ENCODE measurements around the gene DIAPH3.

The DIAPH3 gene

GRCh38 chr13:59674616-59675015, 489.1 kb downstream of the DIAPH3 start:
- DNase-seq (ENCODE audit: low spot score), result no peak

GRCh38 chr13:59673286-59673685, 490.4 kb downstream of the DIAPH3 start:
- no peak for DNase-seq (ENCODE audit: low spot score)

GRCh38 chr13:59672445-59672844, 491.3 kb downstream of the DIAPH3 start:
- DNase-seq (ENCODE audit: low spot score), result no peak

DNA sequence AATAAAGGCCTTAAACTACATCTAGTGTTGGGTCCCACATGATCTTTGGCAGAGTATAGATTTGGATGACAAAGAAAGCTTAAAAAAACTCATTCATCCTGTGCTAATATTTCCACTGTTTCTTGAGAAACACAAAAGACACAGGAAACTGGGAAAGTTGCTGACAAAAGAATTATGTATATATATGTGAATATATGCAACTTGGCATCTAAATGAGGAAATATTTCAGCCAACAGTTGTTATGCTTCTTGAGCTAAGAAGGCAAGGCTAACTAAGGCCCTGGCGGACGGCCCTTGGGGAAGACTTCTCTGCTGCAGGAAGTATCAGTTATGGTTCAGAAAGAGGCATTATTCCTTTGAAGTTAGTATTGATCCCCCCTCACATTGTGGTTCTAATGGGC, 491.8 kb downstream of the DIAPH3 start:
- DNase-seq (ENCODE audit: low spot score), result no peak

DNA sequence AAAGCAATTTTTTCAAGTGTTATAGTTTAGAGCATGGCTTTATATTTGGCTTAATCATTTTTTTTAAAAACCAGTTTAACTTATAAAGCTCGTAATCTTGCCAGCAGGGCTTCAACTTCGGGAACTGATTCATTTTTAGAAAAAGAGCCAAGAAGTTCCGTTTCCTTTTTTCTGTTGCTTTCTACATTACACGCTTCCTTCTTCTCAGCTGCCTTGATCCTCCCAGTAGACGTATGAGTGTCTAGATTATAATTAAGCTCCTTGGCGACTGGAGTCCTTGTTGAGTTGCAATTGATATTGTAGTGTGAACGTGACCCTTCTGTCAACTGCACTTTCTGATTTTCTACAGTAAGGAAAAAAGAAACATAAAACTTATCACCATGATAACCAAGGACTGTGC, 497.2 kb downstream of the DIAPH3 start:
- DNase-seq (ENCODE audit: low spot score), result no peak

DNA sequence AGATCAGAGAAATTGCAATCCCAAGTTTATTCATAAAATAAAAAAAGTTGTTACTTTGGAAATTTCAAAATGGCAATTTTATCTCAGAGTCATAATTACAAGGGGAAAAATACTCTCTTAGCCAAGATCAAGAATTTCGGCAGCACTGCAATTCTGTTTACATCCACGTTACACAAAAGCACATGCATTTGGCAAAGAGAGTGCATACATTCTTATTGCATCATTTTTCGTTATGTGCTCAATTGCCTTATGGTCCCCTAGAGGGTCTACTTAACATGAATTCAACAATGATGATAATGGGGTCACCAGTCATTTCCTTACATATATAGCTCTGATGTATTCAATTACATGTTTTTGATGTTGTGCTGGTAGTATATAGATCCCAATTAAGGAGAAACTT, 498.0 kb downstream of the DIAPH3 start:
- DNase-seq (ENCODE audit: low spot score), result no peak

DNA sequence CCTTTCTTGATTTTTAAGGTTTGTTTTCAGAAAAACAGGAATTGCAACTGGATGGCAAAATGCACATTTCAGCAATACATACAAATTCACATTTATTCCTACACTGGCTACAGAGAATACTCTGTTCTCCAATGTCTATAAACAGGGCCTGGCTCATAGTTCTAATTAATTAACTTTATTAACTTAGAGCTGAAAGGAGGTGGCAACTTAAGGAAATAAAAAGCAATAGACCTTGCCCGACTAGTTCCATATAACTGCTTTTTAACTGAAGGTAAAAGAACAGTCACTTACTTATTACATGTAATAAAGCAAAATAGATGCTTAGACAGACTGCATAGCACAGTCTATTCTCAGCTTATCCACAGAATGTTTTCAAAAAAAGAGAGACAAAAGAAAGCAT, 498.5 kb downstream of the DIAPH3 start:
- no peak for DNase-seq (ENCODE audit: low spot score)

DNA sequence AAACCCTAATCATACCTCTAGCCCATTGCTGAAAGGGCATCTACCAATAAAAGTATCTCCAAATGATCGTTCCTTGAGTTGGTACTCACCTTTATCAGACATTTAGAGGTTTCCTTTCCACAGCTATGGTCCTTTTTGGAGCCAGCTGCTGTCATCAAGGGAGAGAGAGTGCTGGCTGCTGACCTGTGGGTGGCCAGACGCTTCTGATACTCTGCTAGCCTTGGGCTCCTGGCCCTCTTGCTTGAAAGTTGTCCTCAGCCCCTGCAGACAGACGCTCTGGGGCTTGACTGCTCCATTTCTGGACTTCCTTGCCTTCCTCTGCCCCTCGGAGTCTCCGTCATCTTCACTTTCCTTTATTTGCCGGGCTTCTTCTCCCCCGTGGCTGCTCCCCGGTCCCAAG, 499.1 kb downstream of the DIAPH3 start:
- DNase-seq (ENCODE audit: low spot score), result no peak

DNA sequence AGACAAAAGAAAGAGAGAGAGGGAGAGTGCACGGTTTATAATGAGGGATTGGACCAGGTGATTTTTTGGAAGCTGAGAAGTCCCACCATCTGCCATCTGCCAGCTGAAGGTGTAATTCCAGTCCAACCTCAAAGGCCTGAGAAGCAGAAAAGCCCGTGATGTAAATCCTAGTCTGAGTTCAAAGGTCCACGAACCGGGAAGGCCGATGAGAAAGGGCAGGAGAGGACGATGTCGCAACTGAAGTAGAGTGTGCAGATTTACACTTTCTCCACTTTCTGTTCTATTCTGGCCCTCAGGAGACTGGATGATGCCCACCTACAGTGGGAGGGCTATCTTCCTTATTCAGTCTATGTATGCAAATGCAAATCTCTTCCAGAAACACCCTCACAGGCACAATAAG, 500.0 kb downstream of the DIAPH3 start:
- DNase-seq (ENCODE audit: low spot score), result no peak

GRCh38 chr13:59660582-59660981, 503.1 kb downstream of the DIAPH3 start:
- no peak for DNase-seq (ENCODE audit: low spot score)

- DNase-seq (ENCODE audit: low spot score), result no peak
Observed at GRCh38 chr13:59659981-59660380, 503.7 kb downstream of the DIAPH3 start.

GRCh38 chr13:59658738-59659330, 504.9 kb downstream of the DIAPH3 start:
- DNase-seq (ENCODE audit: low spot score), result no peak

DNA sequence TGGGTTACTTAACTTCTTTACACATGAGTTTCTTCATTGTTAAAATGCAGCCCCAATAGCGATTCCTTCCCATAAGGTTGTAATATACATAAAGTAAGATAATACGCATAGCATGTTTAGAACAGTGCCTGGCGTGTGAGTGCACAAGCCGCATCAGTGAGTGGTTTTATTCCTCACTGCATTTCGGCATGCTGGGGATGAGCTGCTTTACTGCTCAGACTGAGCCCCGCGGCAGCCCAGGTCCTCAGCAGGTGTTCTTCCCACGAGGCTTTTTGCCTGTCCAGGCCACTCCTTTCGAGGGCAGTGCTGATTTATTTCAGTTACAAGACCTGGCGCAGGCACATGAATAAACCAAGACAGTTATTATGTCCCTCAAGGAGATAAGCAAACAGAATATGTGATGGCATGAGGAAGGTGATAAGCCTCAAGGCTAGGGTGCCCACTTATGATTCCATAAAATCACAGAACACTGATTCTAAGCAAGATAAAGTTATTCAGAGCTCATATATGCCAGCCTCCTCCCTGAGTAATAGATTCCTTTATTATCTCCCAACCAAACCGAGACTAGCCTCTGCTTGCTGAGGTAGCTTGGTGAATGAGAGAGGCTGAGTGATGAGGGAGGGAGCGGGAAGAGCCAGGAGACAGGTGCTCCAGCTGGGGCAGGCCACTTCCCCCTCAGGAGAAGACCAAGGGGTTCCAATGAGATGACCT, 505.5 kb downstream of the DIAPH3 start:
- no peak for DNase-seq (ENCODE audit: low spot score)

GRCh38 chr13:59653916-59654315, 509.8 kb downstream of the DIAPH3 start:
- no peak for DNase-seq (ENCODE audit: low spot score)

DNA sequence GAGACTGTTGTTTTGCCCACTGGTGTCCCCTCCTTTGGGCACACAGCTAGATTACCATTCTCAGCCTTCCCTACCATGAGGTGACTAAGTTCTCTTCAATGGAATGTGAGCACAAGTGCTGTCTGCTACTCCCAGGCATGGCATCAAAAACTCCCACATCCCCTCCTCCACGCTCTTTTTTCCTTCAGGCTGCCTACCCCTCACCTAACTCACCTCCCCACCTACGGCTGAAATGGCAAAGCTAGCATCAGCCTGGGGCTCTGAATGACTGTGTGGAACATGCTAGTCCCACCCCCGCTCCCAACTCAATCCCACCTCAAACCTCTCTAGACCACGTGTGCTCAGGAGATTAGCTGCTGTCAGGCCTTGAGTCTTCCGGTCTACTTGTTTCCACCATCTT, 512.2 kb downstream of the DIAPH3 start:
- DNase-seq (ENCODE audit: low spot score), result no peak

DNA sequence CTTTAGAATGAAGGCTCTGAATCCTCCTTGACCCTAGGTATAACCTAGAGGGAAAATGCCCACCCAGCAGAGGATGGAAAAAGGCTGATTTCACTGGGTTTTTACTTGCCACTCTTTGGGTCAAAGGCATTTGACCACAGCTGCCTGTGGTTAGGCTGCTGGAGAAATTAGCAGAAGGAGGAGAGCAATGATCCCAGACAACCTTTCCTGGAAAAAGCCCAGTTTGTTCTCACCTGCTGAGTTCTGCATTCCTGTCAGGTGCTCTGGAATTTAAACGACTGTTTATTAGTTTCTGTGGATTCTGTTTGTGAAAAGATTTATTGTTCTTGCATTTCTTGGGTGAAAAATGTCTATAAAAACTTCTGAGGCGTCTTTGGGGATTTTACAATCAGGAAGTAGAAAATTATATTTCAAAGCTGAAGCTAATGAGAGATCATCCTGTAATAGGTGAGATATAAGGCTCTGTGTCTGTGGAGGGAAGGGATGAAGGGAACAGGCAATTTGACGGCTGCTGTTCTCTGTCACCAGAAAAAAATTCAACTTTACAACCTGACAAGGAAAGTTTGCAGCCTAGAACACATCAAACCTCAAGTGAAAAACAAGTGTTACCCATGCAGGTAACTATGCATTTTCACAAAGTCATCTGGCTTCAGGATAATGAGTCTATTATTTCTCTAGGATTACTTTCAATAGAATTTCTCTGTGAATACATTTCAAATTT, 519.7 kb downstream of the DIAPH3 start:
- DNase-seq (ENCODE audit: low spot score), result no peak

DNA sequence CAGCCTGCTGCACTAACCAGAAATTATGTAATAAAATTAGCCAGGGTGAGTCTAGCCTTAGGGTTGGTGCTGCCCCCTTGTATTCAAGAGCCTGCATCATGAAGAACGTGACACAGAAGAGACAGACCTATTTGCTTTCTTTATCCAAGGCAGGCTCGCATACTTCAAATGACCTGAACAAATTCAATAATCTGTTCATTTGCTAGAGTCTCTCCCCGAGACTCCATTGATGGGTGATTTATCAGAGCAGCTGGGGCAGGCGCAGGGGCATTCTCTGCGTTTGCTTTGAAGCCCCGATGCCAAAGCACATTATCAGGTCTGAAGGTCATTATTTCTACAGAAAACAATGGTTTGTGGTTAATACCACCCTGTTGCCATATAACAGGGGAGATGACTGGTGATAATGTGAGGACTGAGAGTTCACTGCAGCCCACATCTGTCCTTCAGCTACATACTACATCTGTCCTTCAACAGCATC, 520.3 kb downstream of the DIAPH3 start:
- no peak for DNase-seq (ENCODE audit: low spot score)

DNA sequence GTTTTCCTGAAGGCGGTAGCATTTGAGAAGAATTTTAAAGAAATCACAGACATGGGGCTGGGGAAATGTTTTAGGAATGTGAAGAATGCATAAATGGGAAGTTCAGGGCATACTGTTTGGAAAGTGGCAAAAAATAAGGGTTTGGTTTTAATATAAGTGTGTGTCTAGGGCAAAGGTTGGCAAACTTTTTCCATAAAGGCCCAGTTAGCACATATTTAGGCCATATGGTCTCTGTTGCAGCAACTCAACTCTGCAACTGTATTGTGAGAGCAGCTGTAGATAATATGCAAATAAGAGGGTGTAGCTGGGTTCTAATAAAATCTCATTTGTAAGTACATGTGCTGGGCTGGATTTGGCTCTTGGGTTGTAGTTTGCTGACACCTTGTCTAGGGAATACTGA, 521.9 kb downstream of the DIAPH3 start:
- DNase-seq (ENCODE audit: low spot score), result no peak

- no peak for DNase-seq (ENCODE audit: low spot score)
Observed at GRCh38 chr13:59641261-59641660, 522.5 kb downstream of the DIAPH3 start.

GRCh38 chr13:59638404-59638803, 525.3 kb downstream of the DIAPH3 start:
- no peak for DNase-seq (ENCODE audit: low spot score)

DNA sequence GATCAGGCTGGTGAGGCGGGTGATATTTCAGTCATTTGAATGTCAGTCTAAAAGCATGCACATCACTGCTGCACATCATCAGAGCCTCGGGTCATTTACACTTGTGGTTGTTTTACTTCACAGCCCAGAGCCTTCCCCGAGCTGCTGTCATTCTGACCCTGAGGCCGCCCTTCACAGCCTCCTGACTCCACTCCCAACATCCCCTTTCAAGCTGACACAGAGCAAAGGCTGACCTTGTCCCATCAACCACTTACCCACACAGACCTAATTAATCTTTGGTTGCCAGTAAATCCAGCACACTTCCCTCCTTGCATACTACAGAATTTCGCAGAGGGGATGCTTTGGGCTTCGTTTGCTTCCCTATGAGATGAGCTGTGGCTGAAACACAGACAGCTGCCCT, 528.1 kb downstream of the DIAPH3 start:
- no peak for DNase-seq (ENCODE audit: low spot score)

DNA sequence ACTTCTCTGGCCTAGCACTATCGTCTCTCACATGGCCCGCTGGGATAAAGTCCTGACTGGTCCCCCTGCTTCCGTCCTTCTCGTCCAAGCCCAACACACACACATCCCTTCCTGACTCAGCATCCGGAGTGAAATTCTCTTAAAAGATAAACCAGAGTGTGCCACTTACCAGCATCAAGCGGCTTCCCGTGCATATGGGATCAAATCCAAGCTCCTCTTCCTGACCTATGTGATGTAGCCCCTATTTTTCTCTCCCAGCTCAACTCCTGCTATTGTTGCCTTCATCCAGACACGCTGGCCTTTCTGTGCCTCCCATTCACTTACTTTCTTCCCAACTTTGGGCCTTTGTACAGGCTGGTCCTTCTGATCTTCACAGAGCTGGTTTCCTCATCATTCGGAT, 530.4 kb downstream of the DIAPH3 start:
- no peak for DNase-seq (ENCODE audit: low spot score)

DNA sequence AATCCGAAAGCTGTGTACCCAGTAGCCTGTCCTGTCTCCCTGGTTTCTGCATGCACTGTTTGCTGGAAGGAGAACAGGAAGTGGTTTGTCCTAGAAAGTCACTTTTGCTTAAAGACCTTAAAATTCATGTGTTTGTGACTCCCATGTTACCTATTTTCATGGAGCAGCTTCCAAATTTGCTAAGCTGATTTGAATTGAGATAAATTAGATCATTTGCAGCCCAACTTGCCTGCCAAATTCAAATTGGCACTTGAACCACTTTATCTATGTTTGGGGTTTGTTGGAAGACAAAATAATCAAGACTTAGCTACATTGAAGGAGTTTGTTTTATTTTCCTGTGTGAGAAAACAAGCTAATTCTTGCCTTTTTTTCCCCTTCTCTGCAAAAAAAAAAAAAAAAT, 532.5 kb downstream of the DIAPH3 start:
- no peak for DNase-seq (ENCODE audit: low spot score)
